Upper lobe of left lung (tissue), 4 donors: ENCODE results near the gene LCE6A.

Source experiments
- EP300 ChIP-seq, 4 donors: sonication (generic); formaldehyde crosslinking; IDR thresholded peaks; one replicate each; pipeline ENCODE4 v1.5.1; 2017; ENCODE audit warnings: antibody characterized with exemption in 4 of 4, control low read depth in 2 of 4
- POLR2A ChIP-seq, 4 donors: fragments of 450-650 bp; IDR thresholded peaks; one replicate each; pipeline ENCODE4 v1.5.1; 2016 to 2017; ENCODE audit warnings: antibody characterized with exemption in 4 of 4, mild to moderate bottlenecking in 2 of 4
- POLR2AphosphoS5 ChIP-seq, 2 donors: sonication (generic); formaldehyde crosslinking; IDR thresholded peaks; one replicate each; pipeline ENCODE4 v1.5.1; 2017; ENCODE audit warnings: antibody characterized with exemption in 2 of 2
- TF ChIP-seq, protein P1 (sequence below), 6 experiments: fragments of 450-650 bp in 4 of 6; fragments of 200-600 bp in 2 of 6; sonication (generic) in 2 of 6; IDR thresholded peaks; one replicate each; pipeline ENCODE4 v1.5.1; 2016 to 2019; ENCODE audit warnings: antibody characterized with exemption in 6 of 6

DNA sequence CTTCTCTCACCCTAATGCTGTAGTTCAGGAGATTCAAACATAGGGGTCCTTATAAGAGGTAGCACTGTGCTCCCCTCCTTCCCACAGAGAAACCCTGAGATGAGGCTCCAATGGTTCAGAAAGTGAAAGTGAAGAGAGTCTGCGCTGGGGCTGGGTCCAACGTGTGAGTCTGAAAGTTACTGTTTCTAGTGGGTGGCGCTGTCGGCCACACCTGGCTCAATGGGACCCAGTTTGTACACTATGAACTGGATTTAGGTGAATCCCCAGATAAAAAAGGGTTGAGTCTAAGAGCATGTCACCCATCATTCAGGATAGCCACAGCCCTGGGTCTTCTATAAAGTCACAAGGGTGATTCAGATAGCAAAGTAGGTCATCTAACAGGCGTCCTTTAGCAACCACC, 38.3 kb downstream of the LCE6A start:
- TF ChIP-seq, protein P1, sequence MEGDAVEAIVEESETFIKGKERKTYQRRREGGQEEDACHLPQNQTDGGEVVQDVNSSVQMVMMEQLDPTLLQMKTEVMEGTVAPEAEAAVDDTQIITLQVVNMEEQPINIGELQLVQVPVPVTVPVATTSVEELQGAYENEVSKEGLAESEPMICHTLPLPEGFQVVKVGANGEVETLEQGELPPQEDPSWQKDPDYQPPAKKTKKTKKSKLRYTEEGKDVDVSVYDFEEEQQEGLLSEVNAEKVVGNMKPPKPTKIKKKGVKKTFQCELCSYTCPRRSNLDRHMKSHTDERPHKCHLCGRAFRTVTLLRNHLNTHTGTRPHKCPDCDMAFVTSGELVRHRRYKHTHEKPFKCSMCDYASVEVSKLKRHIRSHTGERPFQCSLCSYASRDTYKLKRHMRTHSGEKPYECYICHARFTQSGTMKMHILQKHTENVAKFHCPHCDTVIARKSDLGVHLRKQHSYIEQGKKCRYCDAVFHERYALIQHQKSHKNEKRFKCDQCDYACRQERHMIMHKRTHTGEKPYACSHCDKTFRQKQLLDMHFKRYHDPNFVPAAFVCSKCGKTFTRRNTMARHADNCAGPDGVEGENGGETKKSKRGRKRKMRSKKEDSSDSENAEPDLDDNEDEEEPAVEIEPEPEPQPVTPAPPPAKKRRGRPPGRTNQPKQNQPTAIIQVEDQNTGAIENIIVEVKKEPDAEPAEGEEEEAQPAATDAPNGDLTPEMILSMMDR (IDR thresholded peaks at IDR 0.05) = no peak
- TF ChIP-seq EP300 (IDR thresholded peaks at IDR 0.05) = no peak
- TF ChIP-seq POLR2AphosphoS5 (IDR thresholded peaks at IDR 0.05) = no peak
- TF ChIP-seq POLR2A (IDR thresholded peaks at IDR 0.05) = no peak
